ENCODE results near the gene RBFOX2. TPM values are rescaled to one million over a fixed set of nuclear protein-coding genes. Genes with fewer than 3 reads are reported as not detected.

The RBFOX2 gene
- polyA plus RNA-seq, 1 of the 3 experiments (the other 2 are of a cell fraction): 115 TPM

DNA sequence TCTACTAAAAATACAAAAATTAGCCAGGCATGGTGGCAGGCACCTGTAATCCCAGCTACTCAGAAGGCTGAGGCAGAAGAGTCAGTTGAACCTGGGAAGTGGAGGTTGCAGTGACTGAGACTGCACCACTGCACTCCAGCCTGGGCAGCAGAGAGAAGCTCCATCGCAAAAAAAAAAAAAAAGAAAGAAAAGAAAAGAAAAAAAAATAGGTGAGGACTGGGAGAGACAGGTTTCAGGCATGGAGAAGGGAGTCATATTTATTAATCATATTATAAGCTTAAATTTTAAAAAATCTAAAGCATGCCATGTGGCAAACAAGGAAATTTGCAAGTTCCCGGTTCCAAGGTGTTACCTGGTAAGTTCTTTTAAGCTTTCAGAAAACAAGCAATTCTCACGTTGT, 311.1 kb downstream of the RBFOX2 start, which contains the start of gene APOL5 (continued):
- TF ChIP-seq EZH2phosphoT487 (IDR thresholded peaks at IDR 0.05; ENCODE audit: borderline replicate concordance, low read depth) (no peak), FOXM1 (IDR thresholded peaks at IDR 0.05; ENCODE audit: low read depth) (no peak), MXI1 (IDR thresholded peaks at IDR 0.05; ENCODE audit: low read depth, low read length) (no peak), CHD2 (IDR thresholded peaks at IDR 0.05; ENCODE audit: low read length, partially characterized antibody) (no peak), RFX5 (IDR thresholded peaks at IDR 0.05; ENCODE audit: low read length) (no peak), TEAD4 (IDR thresholded peaks at IDR 0.05; ENCODE audit: borderline replicate concordance, insufficient read depth) (no peak), RCOR1 (IDR thresholded peaks at IDR 0.05; ENCODE audit: low read length) (no peak)

DNA sequence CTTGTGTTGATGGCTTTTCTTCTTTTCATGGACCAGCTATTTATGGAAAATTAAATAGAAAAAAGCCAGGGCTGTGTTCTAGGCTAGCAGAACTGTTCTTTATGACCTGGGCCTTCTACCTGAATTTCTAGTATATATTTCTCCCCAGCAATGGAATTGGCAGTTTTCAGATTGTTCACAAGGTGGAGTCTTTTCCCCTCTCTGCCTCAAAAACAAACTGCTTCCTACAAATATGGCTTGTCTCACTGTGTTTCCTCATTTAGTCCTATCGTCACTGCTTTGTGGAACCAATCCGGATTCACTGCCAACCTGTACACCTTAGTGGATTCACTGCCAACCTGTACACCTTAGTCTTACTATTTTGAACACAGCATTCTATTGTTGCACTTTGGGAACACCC, 316.0 kb downstream of the RBFOX2 start:
- no peaks in the 10 kb centered on the region for H3K79me2 ChIP-seq (ENCODE audit: insufficient read depth)
- H3K27me3 ChIP-seq (ENCODE audit: insufficient read depth): no peaks in the 10 kb centered on the region
- POLR2A ChIA-PET: no interaction called here
- CTCF ChIA-PET: no interaction called here
- no peaks in the 10 kb centered on the region for H3K36me3 ChIP-seq (replicated peaks in 1 of 2; ENCODE audit: control insufficient read depth in 1 of 2, insufficient read depth in 2 of 2, low read length in 1 of 2)
- no peak overlapping the region for H2AFZ ChIP-seq (ENCODE audit: low read depth)
- no peaks in the 10 kb centered on the region for H3K4me1 ChIP-seq (ENCODE audit: control insufficient read depth in 1 of 2, insufficient read depth in 2 of 2, low read depth in 1 of 2, low read length in 1 of 2)
- no peak overlapping the region for H3K9ac ChIP-seq
- DNase-seq: no peak
- H3F3A ChIP-seq (replicated peaks; ENCODE audit: insufficient read depth): peaks cover 7% of the 10 kb centered on the region
- TF ChIP-seq RCOR1 (IDR thresholded peaks at IDR 0.05; ENCODE audit: low read length): no peak
- TF ChIP-seq RAD21 (IDR thresholded peaks at IDR 0.05; ENCODE audit: low read length): peak; percentile 26; the same call in 1 of the 2 replicates
- no peak overlapping the region for H3K27ac ChIP-seq (ENCODE audit: low read depth in 2 of 2, low read length in 1 of 2)
- H3K9me3 ChIP-seq: no peaks in the 10 kb centered on the region
- no peaks in the 10 kb centered on the region for H3K9me2 ChIP-seq
- H4K20me1 ChIP-seq (ENCODE audit: insufficient read depth): no peaks in the 10 kb centered on the region
- H3K4me3 ChIP-seq (ENCODE audit: low read depth in 2 of 2, low read length in 1 of 2): no peak overlapping the region
- WGBS (ENCODE audit: low lambda C conversion rate): 96% methylated on average over 2 of the region's 2 CpGs
- H3K4me2 ChIP-seq: no peak overlapping the region

DNA sequence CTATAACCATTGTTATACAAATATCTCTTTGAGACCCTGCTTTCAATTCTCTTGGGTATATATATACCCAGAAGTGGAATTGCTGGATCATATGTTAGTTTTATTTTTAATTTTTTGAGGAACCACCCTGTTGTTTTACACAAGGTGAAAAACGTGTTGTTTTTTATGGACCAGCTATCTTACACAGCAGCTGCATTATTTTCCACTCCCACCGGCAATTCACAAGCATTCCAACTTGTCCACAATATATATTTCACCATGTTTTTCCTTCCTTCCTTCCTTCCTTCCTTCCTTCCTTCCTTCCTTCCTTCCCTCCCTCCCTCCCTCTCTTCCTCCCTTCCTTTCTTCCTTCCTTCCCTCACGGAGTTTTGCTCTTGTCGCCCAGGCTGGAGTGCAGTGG, 317.3 kb downstream of the RBFOX2 start:
- ChIA-PET POLR2A (no interaction called here), CTCF (no interaction called here)
- TF ChIP-seq MEF2A (IDR thresholded peaks at IDR 0.05; ENCODE audit: borderline replicate concordance, low read depth) (no peak), TCF12 (IDR thresholded peaks at IDR 0.05) (no peak), JUND (IDR thresholded peaks at IDR 0.05) (no peak), TEAD4 (IDR thresholded peaks at IDR 0.05; ENCODE audit: borderline replicate concordance, insufficient read depth) (no peak), USF2 (IDR thresholded peaks at IDR 0.05; ENCODE audit: borderline replicate concordance, low read depth, low read length) (no peak), SMC3 (IDR thresholded peaks at IDR 0.05; ENCODE audit: low read depth, low read length) (no peak)
- H3K9me2 ChIP-seq: no peaks in the 10 kb centered on the region
- H3K9me3 ChIP-seq: no peaks in the 10 kb centered on the region
- H2AFZ ChIP-seq (ENCODE audit: low read depth): no peak overlapping the region
- WGBS (ENCODE audit: low lambda C conversion rate): 75% methylated on average over 4 of the region's 4 CpGs
- no peak overlapping the region for H3K4me3 ChIP-seq (ENCODE audit: low read depth in 2 of 2, low read length in 1 of 2)
- no peaks in the 10 kb centered on the region for H4K20me1 ChIP-seq (ENCODE audit: insufficient read depth)
- H3K27ac ChIP-seq (ENCODE audit: low read depth in 2 of 2, low read length in 1 of 2): no peak overlapping the region
- DNase-seq: no peak
- H3K27me3 ChIP-seq (ENCODE audit: insufficient read depth): no peaks in the 10 kb centered on the region
- H3K4me2 ChIP-seq: no peak overlapping the region
- no peaks in the 10 kb centered on the region for H3K4me1 ChIP-seq (ENCODE audit: control insufficient read depth in 1 of 2, insufficient read depth in 2 of 2, low read depth in 1 of 2, low read length in 1 of 2)
- H3K36me3 ChIP-seq (replicated peaks in 1 of 2; ENCODE audit: control insufficient read depth in 1 of 2, insufficient read depth in 2 of 2, low read length in 1 of 2): no peaks in the 10 kb centered on the region
- no peaks in the 10 kb centered on the region for H3K79me2 ChIP-seq (ENCODE audit: insufficient read depth)
- H3F3A ChIP-seq (replicated peaks; ENCODE audit: insufficient read depth): peaks cover 7% of the 10 kb centered on the region
- H3K9ac ChIP-seq: no peak overlapping the region
